Thoracic aorta endothelial cell (primary cell): ENCODE measurements around the gene IFT122. TPM values are rescaled to one million over a fixed set of nuclear protein-coding genes. Genes with fewer than 3 reads are reported as not detected.

Source experiments
- small RNA-seq: library from RNA; depleted of rRNA; stranded (forward); fragments of <200 nt; gene quantifications from one replicate; pipeline ENCODE3, GENCODE V24; 2012
- total RNA-seq: library from RNA; depleted of rRNA; stranded (reverse); fragments of >200 nt; gene quantifications from 2 replicates; pipeline ENCODE4 v1.2.3, GENCODE V29; 2012

IFT122 gene
- 18.0 and 19.0 TPM in 2 replicates for total RNA-seq

GRCh38 chr3:129439817-129440617 is at the start of gene IFT122, which contains the start of gene MBD4:
IFT122 (plus strand) TSS chr3:129440224; CDS start chr3:129440331, 107 bp downstream.
MBD4 (minus strand) TSS chr3:129439948; CDS start chr3:129439833, 115 bp downstream.

DNA sequence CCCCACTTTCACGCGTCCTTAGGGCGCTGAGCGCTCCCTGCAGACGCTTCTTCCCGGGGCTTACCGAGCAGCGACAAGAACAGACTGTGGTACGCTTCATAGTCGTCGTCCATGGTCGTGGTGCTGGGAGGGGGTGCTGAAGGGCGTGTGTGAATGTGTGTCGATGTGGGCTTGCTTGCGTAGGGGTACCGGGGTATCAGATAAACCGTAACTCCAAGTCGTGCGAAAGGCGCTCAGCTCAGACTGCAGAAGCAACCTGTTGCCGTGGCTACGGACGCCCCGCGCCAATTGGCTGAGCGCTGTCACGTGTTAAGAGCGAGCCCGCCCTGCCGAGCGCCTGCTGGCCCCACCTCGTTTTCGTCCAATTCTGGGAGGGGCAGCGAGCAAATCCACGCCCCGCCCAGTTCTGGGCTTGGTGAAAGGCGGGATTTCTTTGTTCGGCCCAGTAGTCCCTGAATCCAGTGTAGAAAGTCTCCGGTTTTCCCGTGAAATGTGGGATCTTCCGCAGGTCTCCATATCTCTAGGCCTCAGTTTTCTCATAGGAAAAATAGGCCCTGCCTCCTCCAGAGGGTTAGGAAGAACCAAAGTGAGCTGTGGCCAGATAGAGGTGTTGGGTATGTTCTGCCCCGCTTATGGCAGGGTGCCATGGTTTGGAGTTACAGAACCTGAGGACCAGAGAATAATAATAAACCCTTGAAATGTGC is 11.5 kb upstream of the IFT122 start, which contains the start of gene EFCAB12:
EFCAB12 (minus strand) TSS at position 261 of the 704 bp plus-strand sequence; CDS start at position 113, 148 bp downstream.

DNA sequence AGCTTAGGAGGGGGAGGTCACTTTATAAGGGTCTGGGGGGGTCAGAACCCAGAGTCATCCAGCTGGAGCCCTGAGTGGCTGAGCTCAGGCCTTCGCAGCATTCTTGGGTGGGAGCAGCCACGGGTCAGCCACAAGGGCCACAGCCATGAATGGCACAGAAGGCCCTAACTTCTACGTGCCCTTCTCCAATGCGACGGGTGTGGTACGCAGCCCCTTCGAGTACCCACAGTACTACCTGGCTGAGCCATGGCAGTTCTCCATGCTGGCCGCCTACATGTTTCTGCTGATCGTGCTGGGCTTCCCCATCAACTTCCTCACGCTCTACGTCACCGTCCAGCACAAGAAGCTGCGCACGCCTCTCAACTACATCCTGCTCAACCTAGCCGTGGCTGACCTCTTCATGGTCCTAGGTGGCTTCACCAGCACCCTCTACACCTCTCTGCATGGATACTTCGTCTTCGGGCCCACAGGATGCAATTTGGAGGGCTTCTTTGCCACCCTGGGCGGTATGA is 88.6 kb downstream of the IFT122 start, which contains the start of gene RHO:
RHO (plus strand) TSS at position 51 of the 512 bp plus-strand sequence; CDS start at position 146, 95 bp downstream.

GRCh38 chr3:129543156-129543790 is 103.2 kb downstream of the IFT122 start, which contains the start of gene H1-8:
H1-8 (plus strand) TSS chr3:129543175; CDS start chr3:129543219, 44 bp downstream.

Small RNA genes within 50 kb of the gene (small RNA-seq; reads per million reads assigned to genes)
- 0.91 reads per million, percentile 15 among the genes with 10 or more reads in this experiment for gene SNORA7B

Other genes with a start within 250 kb of the IFT122 start
- gene COPG1, start 190.6 kb upstream of the IFT122 start, total RNA-seq = 203 and 275 TPM in 2 replicates
- gene HMCES, start 161.4 kb upstream of the IFT122 start, total RNA-seq = 17.4 and 26.3 TPM in 2 replicates
- gene EFCAB12, start 11.6 kb upstream of the IFT122 start, total RNA-seq = under 0.01 and 0.07 TPM in 2 replicates
- 26.9 and 35.6 TPM in 2 replicates for gene MBD4, start 276 bp upstream of the IFT122 start, total RNA-seq
- gene RHO, start 88.4 kb downstream of the IFT122 start, total RNA-seq = not detected in 2 replicates
- gene H1-8, start 103.0 kb downstream of the IFT122 start, total RNA-seq = not detected in 2 replicates
- gene PLXND1, start 166.5 kb downstream of the IFT122 start, total RNA-seq = 362 and 374 TPM in 2 replicates